HG03066 (cell line): Measurements from ENCODE around the gene OR6S1.
"Not testable (repeated sequence)": the region's sequence is repeated elsewhere in the genome, so short reads cannot be mapped to it uniquely, and the experiment has no call there.

Source experiments
- ATAC-seq: cut with Tn5 transposase; IDR thresholded peaks from one replicate; pipeline ENCODE4 v1.9.1; 2021; ENCODE audit warnings: low read depth; ENCODE audit not compliant: unreplicated experiment

The OR6S1 gene

DNA sequence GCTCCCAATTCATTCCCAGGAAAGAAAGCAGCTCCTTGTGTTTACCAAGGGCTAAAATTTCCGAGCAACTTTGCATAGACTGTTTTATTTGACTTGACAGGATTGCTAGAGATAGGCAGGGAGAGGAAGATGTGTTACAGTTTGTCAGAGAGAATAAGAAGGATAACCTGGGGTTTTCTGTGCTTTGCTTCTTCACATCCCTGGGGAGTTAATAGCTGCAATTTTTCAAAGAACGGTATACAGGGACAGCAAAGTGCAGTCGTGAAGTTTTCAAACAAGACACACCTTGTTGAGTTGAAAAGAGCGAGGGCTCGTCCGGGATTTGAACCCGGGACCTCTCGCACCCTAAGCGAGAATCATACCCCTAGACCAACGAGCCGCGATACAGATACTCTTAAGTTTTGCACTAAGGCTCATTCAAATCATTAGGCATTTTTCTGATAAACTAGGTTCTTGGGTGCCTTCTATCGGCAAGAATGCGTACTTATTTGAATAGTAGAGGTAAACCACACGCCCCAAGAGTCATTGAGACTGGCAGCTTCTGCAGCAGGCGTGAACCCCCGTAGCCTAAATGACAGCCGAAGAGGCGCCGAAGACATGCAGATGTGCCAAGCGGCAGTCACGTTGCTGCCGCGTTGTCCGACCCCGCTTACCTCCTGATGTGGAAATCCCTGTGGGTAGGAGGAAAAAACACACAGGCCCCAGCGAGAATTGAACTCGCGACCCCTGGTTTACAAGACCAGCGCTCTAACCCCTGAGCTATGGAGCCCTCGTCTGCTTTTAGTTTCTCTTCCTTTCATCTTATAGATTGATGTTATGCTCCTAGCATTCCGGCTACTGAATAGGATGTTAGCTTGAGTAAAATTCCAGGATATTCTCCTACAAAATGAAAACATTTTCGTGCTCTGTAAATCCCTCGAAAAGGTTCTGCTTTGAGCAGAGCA lies 28.1 kb downstream of the OR6S1 start:
- peak; percentile 68 for ATAC-seq

DNA sequence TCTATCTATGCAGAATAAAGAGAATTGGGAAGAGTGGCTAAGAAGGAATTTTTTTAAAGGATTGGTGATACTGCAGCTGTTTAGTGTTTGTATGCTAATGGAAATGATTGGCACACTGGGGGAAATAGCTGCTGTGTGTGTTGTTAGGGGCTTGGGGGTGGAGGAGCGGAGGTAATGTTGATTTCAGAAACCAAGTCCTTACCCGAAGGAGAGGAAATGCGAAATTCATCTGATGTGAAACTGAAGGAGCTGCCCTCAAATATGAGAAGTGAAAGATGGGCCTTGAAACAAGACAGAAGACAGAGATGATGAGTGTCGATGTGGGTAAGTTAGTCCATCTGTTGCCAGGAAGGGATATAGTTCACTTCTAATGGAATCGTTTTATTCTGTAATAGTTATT lies 29.1 kb downstream of the OR6S1 start:
- no peak for ATAC-seq

DNA sequence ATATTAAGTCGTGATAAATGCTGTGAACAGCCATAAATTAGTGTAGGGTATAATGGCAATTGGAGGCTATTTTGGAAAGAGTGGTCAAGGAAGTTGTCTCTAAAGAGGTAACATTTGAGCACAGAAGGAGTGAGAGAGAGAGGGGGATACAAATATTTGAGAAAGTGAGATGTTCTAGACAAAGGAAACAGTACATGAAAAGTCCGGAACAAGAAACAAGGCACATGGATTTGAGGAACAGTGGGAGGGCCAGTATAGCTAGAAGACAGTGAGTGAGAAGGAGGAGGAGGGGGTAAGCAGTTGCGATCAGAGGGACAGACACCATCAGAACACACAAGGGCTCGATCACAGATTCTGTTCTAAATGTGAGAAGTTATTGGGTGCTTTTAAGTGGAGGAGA lies 30.2 kb downstream of the OR6S1 start:
- no peak for ATAC-seq

DNA sequence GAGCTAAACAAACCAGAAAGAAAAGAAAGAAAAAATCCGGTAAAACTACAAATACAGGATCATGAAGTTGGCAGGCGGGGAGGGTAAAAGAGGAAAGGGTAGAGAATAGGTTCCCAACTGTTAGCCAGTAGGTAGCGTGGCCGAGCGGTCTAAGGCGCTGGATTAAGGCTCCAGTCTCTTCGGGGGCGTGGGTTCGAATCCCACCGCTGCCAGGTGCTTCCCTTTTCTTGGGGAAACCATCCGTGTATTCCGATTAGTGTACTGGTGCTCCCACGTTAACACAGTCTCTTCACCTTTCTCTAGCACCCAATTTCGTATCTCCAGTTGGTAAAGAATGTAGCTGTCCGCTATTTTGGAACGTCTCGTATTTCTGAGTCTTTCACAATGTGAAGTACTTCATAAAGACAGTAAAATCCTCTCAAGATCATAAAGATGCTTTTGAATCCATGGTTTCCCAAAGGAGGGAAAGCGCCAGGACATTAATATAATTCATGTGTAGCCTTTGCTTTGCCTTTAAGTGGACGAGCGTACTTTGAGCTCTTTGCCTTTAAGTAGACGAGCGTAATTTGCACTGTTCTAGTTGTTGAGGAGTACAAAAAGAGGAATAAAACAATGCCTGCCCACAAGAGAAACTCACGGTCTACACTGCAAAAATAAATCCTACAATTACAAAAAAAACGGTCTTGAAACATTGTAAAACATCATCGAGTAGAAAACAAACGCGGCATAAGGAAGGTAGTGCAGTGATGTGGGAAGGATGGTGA lies 31.3 kb downstream of the OR6S1 start:
- ATAC-seq, result no peak

DNA sequence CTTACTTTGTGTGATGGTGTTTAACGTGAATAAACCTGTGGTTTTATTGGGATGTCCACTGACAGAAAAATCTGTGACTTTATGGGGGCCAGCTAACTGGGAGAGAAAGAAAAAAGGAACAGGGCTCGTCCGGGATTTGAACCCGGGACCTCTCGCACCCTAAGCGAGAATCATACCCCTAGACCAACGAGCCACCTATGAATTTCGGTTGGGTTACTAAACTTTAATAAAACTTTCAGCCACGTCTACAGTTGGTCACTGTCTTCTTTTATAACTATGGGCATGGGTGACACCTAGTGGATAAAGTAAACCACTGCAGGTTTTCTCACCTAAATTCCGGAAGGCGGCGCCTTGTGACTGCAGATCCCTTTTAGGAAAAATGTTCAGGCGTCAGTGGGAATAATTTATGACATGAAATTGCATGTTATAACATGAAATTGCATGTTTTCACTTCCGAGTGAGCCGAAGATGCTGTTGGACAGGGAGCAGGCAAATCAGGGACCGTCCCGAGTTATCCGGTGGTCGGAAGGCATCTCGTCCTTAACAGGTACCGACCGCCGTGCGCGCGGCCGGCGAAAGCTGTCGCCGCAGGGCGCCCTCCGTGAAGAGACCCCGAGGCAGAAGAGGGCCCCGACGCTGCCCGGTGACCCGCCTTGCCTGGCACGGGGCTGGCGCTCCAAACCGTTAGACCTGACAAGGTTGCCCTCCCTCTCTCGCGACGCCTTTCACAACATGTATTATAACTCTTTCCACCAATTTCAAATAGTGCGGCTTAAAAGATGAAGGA lies 32.1 kb downstream of the OR6S1 start:
- ATAC-seq, result no peak

DNA sequence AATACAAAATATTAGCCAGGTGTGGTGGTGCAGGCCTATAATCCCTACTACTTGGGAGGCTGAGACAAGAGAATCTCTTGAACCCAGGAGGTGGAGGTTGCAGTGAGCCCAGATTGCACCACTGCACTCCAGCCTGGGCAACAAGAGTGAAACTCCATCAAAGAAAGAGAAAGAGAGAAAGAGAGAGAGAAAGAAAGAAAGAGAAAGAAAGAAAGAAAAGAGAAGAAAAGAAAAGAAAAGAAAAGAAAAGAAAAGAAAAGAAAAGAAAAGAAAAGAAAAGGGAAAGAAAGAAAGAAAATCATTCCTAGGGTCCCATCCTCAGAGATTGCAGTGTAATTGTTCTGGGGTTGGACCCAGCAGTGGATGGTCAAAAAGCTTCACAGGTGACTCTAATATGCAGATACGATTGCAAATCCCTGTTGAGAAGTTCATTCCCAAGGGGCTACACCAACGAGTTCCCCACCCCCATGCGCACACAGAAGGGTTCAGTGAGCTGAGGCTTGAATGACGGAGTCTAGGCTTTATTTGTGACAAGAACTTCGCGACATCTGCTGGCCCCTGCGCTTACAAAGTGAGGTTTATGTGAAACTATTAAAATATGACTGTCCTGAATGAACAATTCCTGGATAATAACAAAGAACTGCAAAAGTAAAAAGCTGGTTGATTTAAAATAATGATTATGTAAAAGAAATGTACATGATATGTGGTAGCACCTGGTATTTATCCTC lies 32.9 kb downstream of the OR6S1 start:
- no peak for ATAC-seq

DNA sequence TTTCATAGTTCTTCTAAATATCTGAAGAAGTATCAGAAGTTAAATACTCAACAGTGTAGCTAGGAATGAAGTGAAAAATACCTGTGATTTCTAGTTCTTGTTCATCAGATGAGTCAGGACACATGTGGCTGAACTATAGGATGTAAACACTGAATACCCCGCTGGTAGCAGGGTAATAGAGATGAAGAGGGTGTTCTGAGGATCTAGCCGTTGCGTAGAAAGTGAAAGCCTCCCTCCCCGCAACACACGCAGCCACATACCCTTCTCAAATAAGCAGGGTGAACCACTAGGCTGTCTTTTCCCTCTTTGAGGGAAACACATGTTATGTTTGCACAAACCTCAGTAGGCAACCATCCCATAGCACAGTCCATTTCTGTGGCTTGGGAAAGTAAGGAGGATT lies 33.9 kb downstream of the OR6S1 start:
- ATAC-seq, result no peak

DNA sequence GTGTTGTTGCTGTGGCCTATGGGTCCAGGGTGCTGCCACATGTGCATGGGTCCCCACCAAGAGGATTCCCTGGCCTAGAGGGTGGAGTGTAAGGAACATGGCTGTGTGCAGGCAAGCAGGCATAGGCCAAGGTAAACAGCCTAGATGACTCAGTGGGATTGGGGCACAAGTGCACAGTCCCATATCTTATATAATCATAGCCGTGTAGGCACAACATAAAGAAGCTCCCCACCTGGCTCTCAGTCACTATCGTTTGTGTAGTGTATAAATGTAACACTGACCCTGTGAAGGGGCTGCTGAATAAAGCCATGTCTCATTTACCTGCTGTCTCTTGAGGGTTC lies 34.6 kb downstream of the OR6S1 start:
- ATAC-seq, result no peak

DNA sequence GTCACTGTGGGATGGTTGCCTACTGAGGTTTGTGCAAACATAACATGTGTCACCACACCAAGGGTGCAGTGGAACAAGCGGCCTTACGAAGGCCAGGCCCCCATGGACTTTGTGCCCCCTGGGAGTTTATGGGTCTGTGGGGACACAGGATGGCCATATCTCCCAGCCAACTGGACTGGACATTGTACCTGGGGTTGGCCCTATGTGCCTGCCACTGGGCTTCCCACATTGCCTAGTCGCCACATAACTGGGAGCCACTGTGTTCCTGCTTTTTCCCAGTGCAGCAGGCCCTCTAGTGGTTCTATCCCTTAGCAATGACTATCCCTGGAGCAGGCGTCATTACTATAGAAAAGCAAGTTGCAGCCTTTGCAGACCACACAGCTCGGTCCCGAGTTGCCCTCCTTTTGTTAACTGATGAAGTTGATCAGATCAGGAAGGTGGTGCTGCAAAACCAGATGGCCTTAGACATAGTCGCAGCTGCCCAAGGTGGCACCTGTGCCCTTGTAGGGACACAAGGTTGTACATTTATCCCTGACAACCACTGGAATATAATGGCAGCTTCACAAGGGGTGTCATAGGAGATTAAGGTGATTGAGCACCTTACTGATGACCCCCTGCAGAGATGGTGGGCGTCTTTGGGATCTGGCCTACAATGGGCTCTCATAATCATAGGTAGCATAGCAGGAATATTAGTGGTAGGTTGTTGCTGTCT lies 35.1 kb downstream of the OR6S1 start:
- ATAC-seq, result no peak

DNA sequence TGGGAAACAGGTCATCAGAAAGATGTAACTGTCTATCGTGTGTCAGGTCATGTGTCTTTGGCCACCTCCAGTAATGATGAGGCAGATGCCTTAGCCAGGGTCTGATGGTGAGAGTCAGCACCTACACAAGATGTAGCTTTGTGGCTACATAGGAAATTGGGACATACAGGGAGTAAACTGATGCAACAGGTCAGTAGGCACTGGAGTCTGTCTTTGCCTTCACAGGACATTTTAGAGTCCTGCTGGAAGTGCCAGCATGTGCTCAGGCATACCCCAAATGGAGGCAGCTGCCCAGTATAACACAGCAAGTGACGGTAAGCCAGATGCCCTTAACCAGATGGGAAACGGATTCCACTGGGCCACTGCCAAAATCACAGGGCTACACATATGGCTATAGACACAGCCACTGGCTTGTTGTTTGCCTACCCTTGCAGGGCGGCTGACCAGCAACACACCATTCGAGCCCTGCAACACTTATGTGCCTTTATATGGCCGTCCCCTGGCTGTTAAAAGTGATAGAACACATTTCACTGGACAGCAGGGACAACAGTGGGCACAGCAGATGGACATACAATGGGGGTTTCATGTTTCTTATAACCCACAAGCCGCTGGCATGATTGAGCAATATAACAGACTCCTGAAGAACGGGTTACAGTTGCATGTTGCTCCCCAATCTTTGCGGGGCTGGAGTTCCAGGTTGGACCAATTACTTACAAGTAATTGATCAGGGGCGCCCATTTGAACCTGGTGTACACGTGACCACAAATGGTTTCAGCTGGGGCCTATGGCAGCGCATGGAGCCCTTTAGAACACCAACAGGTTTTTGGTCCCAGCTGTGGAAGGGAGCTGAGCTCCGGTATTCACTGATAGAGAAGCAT lies 37.4 kb downstream of the OR6S1 start:
- ATAC-seq, result no peak

DNA sequence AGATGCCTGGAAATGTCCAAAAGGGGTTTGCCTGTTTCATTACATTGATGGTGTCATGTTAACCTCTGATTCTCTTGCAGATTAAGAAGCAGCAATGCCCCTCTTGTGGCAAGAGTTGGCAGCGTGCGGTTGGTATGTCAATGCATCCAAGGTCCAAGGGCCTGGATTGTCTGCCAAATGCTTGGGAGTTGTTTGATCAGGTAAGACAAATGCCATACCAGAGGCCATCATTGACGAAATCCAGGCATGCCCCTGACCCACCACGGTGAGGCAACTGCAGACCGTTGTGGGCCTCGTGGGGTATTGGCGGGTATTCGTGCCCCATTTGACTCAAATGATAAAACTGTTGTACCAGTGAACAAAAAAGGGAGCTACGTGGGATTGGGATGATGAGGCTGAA lies 38.9 kb downstream of the OR6S1 start:
- ATAC-seq, result no peak

DNA sequence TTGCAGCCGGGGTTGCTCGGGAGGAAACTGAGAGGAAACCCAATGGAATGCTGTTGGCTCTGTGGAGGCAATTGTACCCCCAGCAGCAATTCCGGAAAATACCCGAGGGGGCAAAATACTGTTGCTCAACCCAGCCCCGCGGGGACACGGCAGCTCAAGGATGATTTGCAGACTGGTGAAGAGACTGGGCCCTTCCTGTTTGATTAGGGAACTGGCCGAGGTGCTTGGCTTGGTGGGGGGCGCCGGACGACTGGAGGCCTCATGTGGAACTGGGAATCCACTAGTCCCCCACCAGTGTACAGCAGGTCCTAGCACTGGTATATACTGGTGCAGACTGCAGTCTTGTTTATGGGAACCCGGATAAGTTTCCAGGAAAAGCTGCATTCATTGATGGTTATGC lies 40.0 kb downstream of the OR6S1 start:
- ATAC-seq, result no peak

DNA sequence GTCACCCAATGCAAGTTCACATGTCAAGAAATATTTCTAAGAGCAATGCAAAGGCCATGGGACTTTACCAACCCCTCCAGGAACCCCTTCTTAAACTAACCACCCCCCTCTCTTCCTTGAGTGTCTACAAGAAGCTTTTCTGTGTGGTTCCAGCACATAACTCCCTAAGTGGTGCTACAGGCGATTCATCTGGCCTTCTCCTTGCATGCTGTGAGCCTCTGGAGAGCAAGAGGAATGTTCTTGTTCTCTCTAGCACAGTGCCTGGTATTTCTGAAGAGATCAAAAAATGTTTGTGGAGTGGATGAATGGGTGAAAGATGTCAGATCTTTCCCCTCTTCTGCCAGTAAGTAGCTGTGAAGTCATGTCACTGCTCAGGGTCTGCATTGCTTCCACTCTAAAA lies 44.4 kb downstream of the OR6S1 start:
- ATAC-seq, result no peak

DNA sequence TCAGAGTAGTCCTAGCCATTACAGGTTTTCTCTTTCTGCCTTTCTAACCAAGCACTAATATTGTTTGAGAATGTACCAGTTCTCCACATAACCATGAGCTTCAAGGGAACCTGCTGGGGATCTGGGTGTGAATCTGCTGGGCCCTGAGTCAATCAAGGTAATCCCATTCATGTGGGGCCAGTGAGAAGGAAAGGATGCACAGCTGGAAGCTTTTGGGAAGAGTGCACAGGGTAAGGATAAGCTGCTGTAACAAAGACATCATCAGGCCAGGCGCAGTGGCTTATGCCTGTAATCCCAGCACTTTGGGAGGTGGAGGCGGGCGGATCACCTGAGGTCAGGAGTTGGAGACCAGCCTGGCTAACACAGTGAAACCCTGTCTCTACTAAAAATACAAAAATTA lies 45.8 kb downstream of the OR6S1 start:
- ATAC-seq, result not testable (repeated sequence)

DNA sequence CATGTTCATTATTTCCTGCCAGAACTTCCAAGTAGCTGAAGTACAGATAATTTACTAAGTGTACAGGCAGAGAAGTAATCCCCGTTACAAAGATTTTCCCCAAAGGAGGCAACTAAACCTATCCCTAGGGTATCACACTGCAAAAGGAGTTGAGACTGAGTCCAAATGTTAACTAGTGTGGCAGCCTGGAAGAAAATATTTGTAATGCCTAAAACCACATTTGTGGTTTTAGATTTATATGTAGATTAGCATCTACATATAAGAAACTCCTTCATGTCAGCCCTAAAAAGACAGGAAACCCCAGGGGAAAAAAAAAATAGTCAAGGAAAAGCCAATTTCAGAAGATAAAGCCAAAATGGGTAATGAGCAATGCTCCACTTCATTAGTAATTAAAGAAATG lies 48.9 kb downstream of the OR6S1 start:
- no peak for ATAC-seq

DNA sequence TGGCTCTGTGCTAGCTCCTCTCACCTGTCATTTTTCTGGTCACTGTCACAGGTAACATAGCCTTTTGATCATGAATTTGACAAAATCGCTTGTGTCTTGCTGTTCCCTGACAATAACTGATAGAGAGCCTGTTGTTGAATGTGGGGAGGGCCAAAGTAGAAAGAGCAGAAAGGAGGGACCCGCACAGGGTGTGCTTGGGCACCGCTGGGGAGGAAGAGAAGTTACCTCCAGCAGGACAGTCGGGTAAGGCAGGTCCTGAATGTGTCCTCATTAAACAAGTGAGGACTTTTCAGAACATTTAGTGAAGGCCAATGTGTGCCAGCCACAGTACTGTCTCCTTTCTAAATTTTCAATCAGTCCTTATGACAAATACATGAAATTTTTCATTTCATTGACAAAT lies 50.3 kb downstream of the OR6S1 start, which contains the start of gene RNASE12:
TSS of gene RNASE12 (minus strand) at position 142 of the 400 bp plus-strand sequence. CDS start 653 bp downstream, outside the sequence.
- no peak for ATAC-seq
